ENCODE results near the gene KRT38.

- TF ChIP-seq CTCF (IDR thresholded peaks at IDR 0.05), result no peak
- TF ChIP-seq POLR2A (IDR thresholded peaks at IDR 0.05), result no peak
- no peak for TF ChIP-seq POLR2AphosphoS5 (IDR thresholded peaks at IDR 0.05)
- TF ChIP-seq EP300 (IDR thresholded peaks at IDR 0.05), result no peak
Measured at GRCh38 chr17:41444186-41444585, 3.4 kb upstream of the KRT38 start.
